GM12878 (cell line): ENCODE measurements around the gene CCDC127. TPM values are rescaled to one million over a fixed set of nuclear protein-coding genes. Genes with fewer than 3 reads are reported as not detected.

Source experiments
- ATAC-seq: fragments of 200-7000 bp; cut with Tn5 transposase; 3 replicates; pipeline ENCODE4 v1.9.1; 2020; ENCODE audit warnings: mild to moderate bottlenecking, moderate library complexity
- BruUV-seq: library from RNA; stranded (reverse); fragments of 400-500 nt; replicated peaks from 2 replicates; lab custom pipeline; 2021; lab: Mats Ljungman, UMichigan
- CTCF ChIA-PET: fragments of 300-600 bp; sonication (Branson Sonifier 250); formaldehyde crosslinking; extraction: SDS; loops from one replicate; lab custom pipeline; 2021; ENCODE audit warnings: inconsistent platforms; lab: Yijun Ruan, JAX
- POLR2A ChIA-PET: fragments of 350-600 bp; formaldehyde crosslinking; extraction: SDS; loops from one replicate; lab custom pipeline; 2021; ENCODE audit warnings: inconsistent platforms; lab: Charles Lee
- RAD21 ChIA-PET: fragments of 300-600 bp; sonication (Branson Sonifier 250); formaldehyde crosslinking; loops from one replicate; lab custom pipeline; 2023; ENCODE audit warnings: antibody characterized with exemption; ENCODE audit not compliant: unreplicated experiment; lab: Charles Lee
- SMC1A ChIA-PET: fragments of 300-600 bp; sonication (Branson Sonifier 250); formaldehyde crosslinking; loops from one replicate; lab custom pipeline; 2023; ENCODE audit not compliant: unreplicated experiment, uncharacterized antibody; lab: Charles Lee
- DNase-seq: peaks from one replicate; pipeline ENCODE4 v3.0.0-alpha.2; 2011; ENCODE audit warnings: low read depth, low spot score
- FAIRE-seq: peaks from 3 replicates; lab custom pipeline; 2011; peaks lifted over from hg19 to GRCh38; lab: Jason Lieb, UNC
- H2AFZ ChIP-seq: 2 replicates; pipeline ENCODE4 v1.6.0; 2011; ENCODE audit warnings: low read depth, low read length, control low read depth; ENCODE audit not compliant: control insufficient read depth
- H3K27ac ChIP-seq: 2 replicates; pipeline ENCODE4 v1.5.1; 2011; ENCODE audit warnings: control low read depth; ENCODE audit not compliant: control insufficient read depth, insufficient read depth
- H3K27me3 ChIP-seq, 2 experiments: replicated peaks in 1 of 2; 2 replicates each; pipeline versions ENCODE4 v1.6.0 to v1.6.1; 2011; ENCODE audit warnings: low read length in 1 of 2; ENCODE audit not compliant: control insufficient read depth in 2 of 2, insufficient read depth in 2 of 2
- H3K36me3 ChIP-seq, 2 experiments: 2 replicates each; pipeline ENCODE4 v1.5.1; 2011; ENCODE audit warnings: low read length in 1 of 2; ENCODE audit not compliant: control insufficient read depth in 2 of 2, insufficient read depth in 2 of 2
- H3K4me1 ChIP-seq: 2 replicates; pipeline ENCODE4 v1.6.1; 2011; ENCODE audit warnings: mild to moderate bottlenecking, low read length, moderate library complexity, mixed read lengths; ENCODE audit not compliant: control insufficient read depth, insufficient read depth
- H3K4me2 ChIP-seq: 2 replicates; pipeline ENCODE4 v1.6.0; 2011; ENCODE audit warnings: control low read depth; ENCODE audit not compliant: control insufficient read depth, insufficient read depth
- H3K4me3 ChIP-seq: fragments of 200-600 bp; sonication (generic); 2 replicates; pipeline ENCODE4 v1.5.1; 2016
- H3K79me2 ChIP-seq: 2 replicates; pipeline ENCODE4 v1.6.0; 2011; ENCODE audit warnings: low read length; ENCODE audit not compliant: control insufficient read depth, insufficient read depth
- H3K9ac ChIP-seq: 2 replicates; pipeline ENCODE4 v1.8.0; 2011; ENCODE audit warnings: low read length, control low read depth, mixed read lengths; ENCODE audit not compliant: control insufficient read depth, insufficient read depth
- H3K9me3 ChIP-seq: replicated peaks from 3 replicates; pipeline ENCODE4 v1.5.1; 2011; ENCODE audit warnings: mild to moderate bottlenecking, low read length; ENCODE audit not compliant: control insufficient read depth, insufficient read depth
- H4K20me1 ChIP-seq: 2 replicates; pipeline ENCODE4 v1.6.0; 2011; ENCODE audit not compliant: control insufficient read depth, insufficient read depth
- BCL3 ChIP-seq: IDR thresholded peaks from 2 replicates; pipeline ENCODE4 v1.6.1; 2011; ENCODE audit warnings: borderline replicate concordance, low read depth, mild to moderate bottlenecking, moderate library complexity, low read length; ENCODE audit not compliant: insufficient read depth, poor library complexity, severe bottlenecking
- CEBPB ChIP-seq, 2 experiments: fragments of 150-350 bp in 1 of 2; IDR thresholded peaks; 2 replicates each; pipeline ENCODE4 v1.6.1; 2012 to 2014; ENCODE audit warnings: low read depth in 2 of 2, low read length in 2 of 2, borderline replicate concordance in 1 of 2, inconsistent platforms in 1 of 2
- CHD2 ChIP-seq: IDR thresholded peaks from 2 replicates; pipeline ENCODE4 v1.6.1; 2011; ENCODE audit warnings: low read depth, low read length, improper control_type of control experiment, borderline replicate concordance
- CTCF ChIP-seq, 3 experiments: IDR thresholded peaks in 2 of 3; conservative IDR thresholded peaks in 1 of 3; 2 replicates each; pipeline ENCODE4 v1.5.1; 2011; ENCODE audit warnings: low read depth in 3 of 3, low read length in 3 of 3, mild to moderate bottlenecking in 3 of 3, control low read depth in 2 of 3, moderate library complexity in 2 of 3, inconsistent platforms in 1 of 3, mixed read lengths in 1 of 3; ENCODE audit not compliant: control insufficient read depth in 2 of 3, insufficient read depth in 1 of 3; ENCODE audit errors: extremely low read depth in 1 of 3
- E2F8 ChIP-seq: fragments of 450-650 bp; IDR thresholded peaks from 2 replicates; pipeline ENCODE4 v1.6.1; 2018; ENCODE audit warnings: mild to moderate bottlenecking, low read depth, moderate library complexity; ENCODE audit not compliant: partially characterized antibody
- JUND ChIP-seq: IDR thresholded peaks from 2 replicates; pipeline ENCODE4 v1.6.1; 2012; ENCODE audit warnings: low read depth, mild to moderate bottlenecking, low read length, improper control_type of control experiment, moderate library complexity
- LARP7 ChIP-seq: fragments of 450-650 bp; IDR thresholded peaks from 2 replicates; pipeline ENCODE4 v1.6.1; 2017; ENCODE audit warnings: mild to moderate bottlenecking
- MXI1 ChIP-seq: fragments of 150-350 bp; IDR thresholded peaks from 2 replicates; pipeline ENCODE4 v1.6.1; 2011; ENCODE audit warnings: low read depth, mild to moderate bottlenecking, inconsistent platforms, low read length, improper control_type of control experiment
- PAX8 ChIP-seq: fragments of 450-650 bp; IDR thresholded peaks from 2 replicates; pipeline ENCODE4 v1.6.1; 2017; ENCODE audit warnings: mild to moderate bottlenecking, moderate library complexity
- POLR2A ChIP-seq: IDR thresholded peaks from 2 replicates; pipeline ENCODE4 v1.6.1; 2011; ENCODE audit warnings: low read depth, mild to moderate bottlenecking, low read length
- RB1 ChIP-seq: fragments of 450-650 bp; formaldehyde crosslinking; IDR thresholded peaks from 2 replicates; pipeline ENCODE4 v1.6.1; 2017; ENCODE audit warnings: mild to moderate bottlenecking, borderline replicate concordance
- RBBP5 ChIP-seq: fragments of 200-600 bp; sonication (generic); conservative IDR thresholded peaks from 2 replicates; pipeline ENCODE4 v1.6.1; 2016
- TCF12 ChIP-seq: IDR thresholded peaks from 2 replicates; pipeline ENCODE4 v1.6.1; 2011; ENCODE audit warnings: low read depth, mild to moderate bottlenecking, low read length
- ZBTB11 ChIP-seq: fragments of 450-650 bp; formaldehyde crosslinking; IDR thresholded peaks from 2 replicates; pipeline ENCODE4 v1.5.0; 2022; ENCODE audit warnings: mild to moderate bottlenecking, missing genetic modification characterization
- WGBS: methylation state at CpG from one replicate; pipeline ENCODE4 v1.1.6; 2016; ENCODE audit warnings: low lambda C conversion rate; ENCODE audit not compliant: insufficient replicate concordance, insufficient coverage; ENCODE audit errors: missing lambda C conversion rate; 5-methylcytosine and 5-hydroxymethylcytosine counted together
- in situ Hi-C: fragments of 300-500 bp; cut with MboI; formaldehyde crosslinking; loops from 9 replicates; pipeline ENCODE4 v1.14.3; 2018; ENCODE audit warnings: mixed read lengths
- intact Hi-C: fragments of 100-400 bp; cut with micrococcal nuclease; formaldehyde crosslinking; loops from one replicate; pipeline ENCODE4 v1.14.2; 2022; ENCODE audit not compliant: unreplicated experiment
- polyA plus RNA-seq, 11 experiments: library from polyadenylated mRNA; depleted of rRNA in 4 of 11; unstranded in 6 of 11; stranded (reverse) in 5 of 11; fragments of >200 nt; fragmentation: Nextera tagmentation in 4 of 11; fragmentation: Illumina TruSeq in 1 of 11; extraction: Ambion mirVana in 4 of 11; extraction: Trizol in 1 of 11; gene quantifications; 1 replicate in 1 of 11; 2 replicates in 10 of 11; pipeline versions ENCODE4 v1.2.1 to v1.2.3, GENCODE V29; 2011 to 2016; ENCODE audit warnings: inconsistent platforms in 2 of 11, missing spikeins in 2 of 11, low read depth in 1 of 11
- total RNA-seq, 4 experiments: library from RNA; depleted of rRNA in 3 of 4; stranded (reverse); fragments of >200 nt in 3 of 4; fragmentation: Illumina TruSeq in 1 of 4; extraction: Trizol in 1 of 4; gene quantifications; 2 replicates each; pipeline versions ENCODE4 v1.2.1 to v1.2.3, GENCODE V29; 2013 to 2021

The CCDC127 gene
- total and polyA plus RNA-seq, 10 of the 15 experiments (the other 5 are each of a cell fraction or from before 2014, with no cell fraction given), result 1.9 to 6.9 (median 2.9) TPM

- no peaks in the 10 kb centered on the region for H3K79me2 ChIP-seq
- no peaks in the 10 kb centered on the region for H3K27me3 ChIP-seq
- H3K36me3 ChIP-seq, result peaks cover 6 to 8% of the 10 kb centered on the region in 2 experiments; a peak in 3 of 4 replicates
- H3K9me3 ChIP-seq, result no peaks in the 10 kb centered on the region
- RAD21 ChIA-PET, result no interaction called here
- H3K4me3 ChIP-seq, result no peak overlapping the region
- H3K9ac ChIP-seq, result no peak overlapping the region
- FAIRE-seq (no peak), ATAC-seq (no peak), DNase-seq (no peak)
- in situ Hi-C loops, result no loop called here
- no peak overlapping the region for H3K4me2 ChIP-seq
- no TSS peak for BruUV-seq
- H4K20me1 ChIP-seq, result no peaks in the 10 kb centered on the region; the same call in 1 of the 2 replicates
- CTCF ChIA-PET, result no interaction called here
- intact Hi-C loops, result no loop called here
- WGBS, result 89% methylated on average over 23 of the region's 23 CpGs
- no peak overlapping the region for H2AFZ ChIP-seq
- no peak overlapping the region for H3K27ac ChIP-seq
- POLR2A ChIA-PET, result interaction anchor here (0.8 kb wide), 1 partner anchor 18 kb away, joined by 3 read pairs; the partner anchor contains the start of genes CCDC127 and SDHA
- no peaks in the 10 kb centered on the region for H3K4me1 ChIP-seq
- SMC1A ChIA-PET, result no interaction called here
- TF ChIP-seq BCL3 (no peak), JUND (no peak), E2F8 (no peak), CEBPB (IDR thresholded peaks at IDR 0.05; ENCODE audit: borderline replicate concordance in 1 of 2, low read depth in 2 of 2, low read length in 2 of 2) (no peak), RBBP5 (no peak), LARP7 (no peak), MXI1 (no peak), TCF12 (no peak), ZBTB11 (CRISPR knock-in tag) (no peak), CTCF (IDR thresholded peaks at IDR 0.05 in 2 of 3, conservative IDR thresholded peaks at IDR 0.05 in 1 of 3; ENCODE audit: control insufficient read depth in 2 of 3, extremely low read depth in 1 of 3, insufficient read depth in 1 of 3, low read depth in 3 of 3, low read length in 3 of 3) (no peak), PAX8 (no peak), POLR2A (no peak), RB1 (no peak), CHD2 (no peak)
These were observed 17.9 kb downstream of the CCDC127 start for GRCh38 chr5:199950-200645.
